Naive thymus-derived CD8-positive, alpha-beta T cell (primary cell): ENCODE data around the gene LYG1. TPM values are rescaled to one million over a fixed set of nuclear protein-coding genes. Genes with fewer than 3 reads are reported as not detected.
"Not testable (repeated sequence)": the region's sequence is repeated elsewhere in the genome, so short reads cannot be mapped to it uniquely, and the experiment has no call there.

Source experiments
- ATAC-seq, 2 donors: fragments of 150-1000 bp; cut with Tn5 transposase in 1 of 2; sonication (Bioruptor Pico), chemical (Tn5 transposase) in 1 of 2; 1 replicate in 1 of 2; 2 replicates in 1 of 2; pipeline ENCODE4 v1.10.0; 2021; ENCODE audit warnings: mild to moderate bottlenecking in 2 of 2, moderate library complexity in 2 of 2
- POLR2A ChIA-PET: fragments of 350-600 bp; sonication (Branson Sonifier 250); formaldehyde crosslinking; loops from one replicate; lab custom pipeline; 2021; ENCODE audit warnings: antibody characterized with exemption; lab: Charles Lee
- DNase-seq, 10 donors: peaks; one replicate each; pipeline versions ENCODE4 v3.0.0 to v3.0.0-alpha.2; 2020 to 2022
- H3K27ac Mint-ChIP-seq, 10 donors: one replicate each; pipeline ENCODE4 v1.8.0; 2020 to 2022; ENCODE audit warnings: mild to moderate bottlenecking in 10 of 10, mixed read lengths in 10 of 10, moderate library complexity in 4 of 10, inconsistent platforms in 1 of 10
- H3K27me3 Mint-ChIP-seq, 5 donors: one replicate each; pipeline ENCODE4 v1.8.0; 2021 to 2022; ENCODE audit warnings: mixed read lengths in 5 of 5
- H3K36me3 Mint-ChIP-seq, 3 donors: one replicate each; pipeline ENCODE4 v1.8.0; 2020 to 2022; ENCODE audit warnings: mixed read lengths in 3 of 3, mild to moderate bottlenecking in 2 of 3, inconsistent platforms in 1 of 3
- H3K4me1 Mint-ChIP-seq, 4 donors: one replicate each; pipeline ENCODE4 v1.8.0; 2021 to 2022; ENCODE audit warnings: mixed read lengths in 4 of 4
- H3K4me3 Mint-ChIP-seq, 10 donors: one replicate each; pipeline ENCODE4 v1.8.0; 2020 to 2022; ENCODE audit warnings: mild to moderate bottlenecking in 10 of 10, mixed read lengths in 10 of 10, moderate library complexity in 6 of 10, inconsistent platforms in 1 of 10
- H3K9me3 Mint-ChIP-seq, 9 donors: one replicate each; pipeline ENCODE4 v1.8.0; 2020 to 2022; ENCODE audit warnings: mixed read lengths in 9 of 9, mild to moderate bottlenecking in 3 of 9, inconsistent platforms in 1 of 9, moderate library complexity in 1 of 9
- polyA plus RNA-seq, 3 donors: library from polyadenylated mRNA; unstranded; fragments of 300-500 nt; fragmentation: Illumina TruSeq; gene quantifications; one replicate each; pipeline ENCODE4 v1.2.3, GENCODE V29; 2021
- total RNA-seq, 8 experiments: library from RNA in 2 of 8; stranded (reverse) in 2 of 8; gene quantifications; one replicate each; pipeline ENCODE4 v1.2.3 and lab custom pipeline; 2021 to 2026

LYG1 gene
- total and polyA plus RNA-seq, 5 experiments from 2014 or later = 0.49 to 4.5 (median 3.8) TPM; not detected in 2

GRCh38 chr2:99325384-99325783 lies 24.4 kb upstream of the LYG1 start:
- Mint-ChIP-seq H3K27ac (no peak overlapping the region), H3K36me3 (peaks cover 0 to 92% (median 22%) of the 10 kb centered on the region in 3 donors), H3K9me3 (no peaks in the 10 kb centered on the region), H3K4me1 (peaks cover 1 to 12% (median 9%) of the 10 kb centered on the region in 4 donors), H3K4me3 (no peak overlapping the region), H3K27me3 (no peaks in the 10 kb centered on the region)
- DNase-seq (no peak), ATAC-seq (no peak)
- POLR2A ChIA-PET = no interaction called here

GRCh38 chr2:99317873-99318200 lies 16.8 kb upstream of the LYG1 start:
- POLR2A ChIA-PET, H3K4me1 Mint-ChIP-seq, H3K27me3 Mint-ChIP-seq, H3K27ac Mint-ChIP-seq, ATAC-seq, DNase-seq, H3K4me3 Mint-ChIP-seq: not testable (repeated sequence)
- Mint-ChIP-seq H3K9me3 (peaks cover 0 to 11% (median 5%) of the 10 kb centered on the region in 9 donors), H3K36me3 (peaks cover 13 to 56% (median 35%) of the 10 kb centered on the region in 3 donors)

- no peaks in the 10 kb centered on the region for H3K27me3 Mint-ChIP-seq
- POLR2A ChIA-PET = no interaction called here
- DNase-seq = no peak
- ATAC-seq = no peak
- peaks cover 0 to 2% (median 0%) of the 10 kb centered on the region in 4 donors for H3K4me1 Mint-ChIP-seq
- peaks cover 13 to 55% (median 35%) of the 10 kb centered on the region in 3 donors for H3K36me3 Mint-ChIP-seq
- no peak overlapping the region for H3K27ac Mint-ChIP-seq
- no peak overlapping the region for H3K4me3 Mint-ChIP-seq
- H3K9me3 Mint-ChIP-seq = peaks cover 0 to 11% (median 5%) of the 10 kb centered on the region in 9 donors
Measured at GRCh38 chr2:99317161-99317872, 16.3 kb upstream of the LYG1 start.

- Mint-ChIP-seq H3K4me1 (no peaks in the 10 kb centered on the region), H3K36me3 (peaks cover 16 to 44% (median 33%) of the 10 kb centered on the region in 3 donors), H3K9me3 (peaks cover 0 to 5% (median 0%) of the 10 kb centered on the region in 9 donors), H3K4me3 (no peak overlapping the region), H3K27me3 (no peaks in the 10 kb centered on the region), H3K27ac (no peak overlapping the region)
- POLR2A ChIA-PET = no interaction called here
- DNase-seq (no peak), ATAC-seq (no peak)
Measured at GRCh38 chr2:99299580-99299979, 1.4 kb downstream of the LYG1 start.

DNA sequence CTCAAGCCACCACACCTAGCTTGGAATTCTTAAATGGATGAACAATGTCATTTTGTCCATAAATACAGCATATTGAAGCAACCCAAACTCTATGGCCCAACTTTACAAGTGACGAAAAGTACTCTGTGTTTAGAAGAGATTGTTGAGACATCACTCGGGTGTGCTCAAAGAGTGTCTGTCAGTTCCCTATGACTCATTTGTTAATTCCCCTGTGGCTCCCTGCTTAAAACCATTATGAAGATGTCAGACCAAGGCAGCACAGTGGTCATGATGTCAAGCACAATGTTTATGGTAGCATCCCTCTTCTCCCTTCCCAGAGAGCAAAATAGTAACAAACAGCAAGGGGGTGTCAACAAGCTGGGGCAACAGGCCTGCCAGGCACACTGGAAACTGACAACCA lies 3.0 kb downstream of the LYG1 start:
- no peaks in the 10 kb centered on the region for H3K27me3 Mint-ChIP-seq
- H3K27ac Mint-ChIP-seq = no peak overlapping the region
- DNase-seq = no peak
- H3K4me1 Mint-ChIP-seq = no peaks in the 10 kb centered on the region
- H3K4me3 Mint-ChIP-seq = no peak overlapping the region
- peaks cover 0 to 5% (median 0%) of the 10 kb centered on the region in 9 donors for H3K9me3 Mint-ChIP-seq
- peaks cover 10 to 40% (median 26%) of the 10 kb centered on the region in 3 donors for H3K36me3 Mint-ChIP-seq
- POLR2A ChIA-PET = no interaction called here
- ATAC-seq = no peak

- H3K4me1 Mint-ChIP-seq = no peaks in the 10 kb centered on the region
- peaks cover 5 to 36% (median 20%) of the 10 kb centered on the region in 3 donors for H3K36me3 Mint-ChIP-seq
Measured at GRCh38 chr2:99285526-99285925, 15.5 kb downstream of the LYG1 start.

DNA sequence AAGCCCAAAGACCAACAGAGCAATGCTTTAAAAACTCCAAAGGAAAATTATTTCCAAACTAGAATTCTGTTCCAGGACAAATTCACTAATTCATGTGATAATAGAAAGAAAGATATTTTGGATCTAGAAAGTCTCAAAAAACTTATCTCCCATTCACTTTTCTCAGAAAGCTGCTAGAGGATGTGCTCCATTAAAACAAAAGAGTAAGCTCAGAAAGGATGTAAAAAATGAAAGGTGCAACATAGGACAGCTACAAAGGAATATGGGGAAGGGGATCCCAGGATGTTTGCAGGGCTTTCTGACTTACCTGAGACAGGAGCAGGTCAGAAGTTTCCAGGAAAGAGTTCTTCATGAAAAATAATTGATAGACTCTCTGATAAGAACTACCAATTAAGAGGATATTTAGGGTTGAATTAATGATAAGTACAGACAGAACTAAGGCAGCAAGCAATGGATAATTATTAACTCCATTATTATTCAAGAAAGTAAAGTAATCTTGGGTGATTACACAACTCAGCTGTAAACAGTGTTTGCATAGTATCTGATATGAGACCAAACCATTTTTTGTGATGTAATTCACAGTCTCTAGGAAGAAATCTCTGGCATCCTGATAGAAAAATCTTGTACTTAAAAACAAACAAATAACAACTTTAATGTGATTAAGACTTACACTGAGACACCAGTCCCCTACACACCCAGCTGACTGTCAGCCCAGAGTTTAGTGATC lies 20.9 kb downstream of the LYG1 start:
- no peaks in the 10 kb centered on the region for H3K4me1 Mint-ChIP-seq
- no peak overlapping the region for H3K4me3 Mint-ChIP-seq
- H3K36me3 Mint-ChIP-seq = peaks cover 25 to 45% (median 33%) of the 10 kb centered on the region in 3 donors
- H3K27ac Mint-ChIP-seq = no peak overlapping the region
- peaks cover 0 to 15% (median 11%) of the 10 kb centered on the region in 9 donors for H3K9me3 Mint-ChIP-seq
- ATAC-seq = no peak
- POLR2A ChIA-PET = no interaction called here
- no peaks in the 10 kb centered on the region for H3K27me3 Mint-ChIP-seq
- DNase-seq = no peak

More at GRCh38 chr2:99285526-99285925, 15.5 kb downstream of the LYG1 start:
- Mint-ChIP-seq H3K4me3 (no peak overlapping the region), H3K27me3 (no peaks in the 10 kb centered on the region), H3K9me3 (peaks cover 0 to 4% (median 1%) of the 10 kb centered on the region in 9 donors), H3K27ac (no peak overlapping the region)
- POLR2A ChIA-PET = no interaction called here
- DNase-seq (no peak), ATAC-seq (no peak)

DNA sequence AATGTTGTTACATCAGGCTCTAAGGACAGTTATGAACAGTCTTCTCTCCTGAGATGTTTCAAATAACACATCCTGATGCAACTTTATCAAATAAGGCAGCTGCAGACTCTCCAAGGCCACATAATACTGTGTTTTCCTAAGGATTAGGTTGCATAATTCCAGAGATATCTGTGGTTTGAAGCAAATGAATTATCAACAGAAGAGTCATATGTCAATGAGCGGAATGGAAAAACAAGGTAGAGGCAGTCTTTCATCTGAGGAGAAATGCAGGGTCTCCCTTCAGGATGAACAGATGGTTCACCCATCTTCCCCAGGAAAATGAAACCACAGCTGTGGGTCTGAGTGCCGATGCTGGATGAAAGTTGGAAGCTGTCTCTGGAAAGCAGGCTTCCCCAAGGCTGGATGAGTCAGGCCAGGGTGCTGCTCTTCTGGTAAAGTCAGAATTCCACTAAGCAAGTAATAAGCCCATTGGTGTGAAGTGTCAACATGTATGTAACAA lies 22.2 kb downstream of the LYG1 start:
- no peaks in the 10 kb centered on the region for H3K4me1 Mint-ChIP-seq
- ATAC-seq (no peak), DNase-seq (no peak)
- H3K27me3 Mint-ChIP-seq = no peaks in the 10 kb centered on the region
- peaks cover 24 to 38% (median 25%) of the 10 kb centered on the region in 3 donors for H3K36me3 Mint-ChIP-seq
- no peak overlapping the region for H3K4me3 Mint-ChIP-seq
- no peak overlapping the region for H3K27ac Mint-ChIP-seq
- H3K9me3 Mint-ChIP-seq = peaks cover 0 to 15% (median 11%) of the 10 kb centered on the region in 9 donors
- POLR2A ChIA-PET = no interaction called here

- H3K4me1 Mint-ChIP-seq, ATAC-seq, POLR2A ChIA-PET, H3K27me3 Mint-ChIP-seq, H3K27ac Mint-ChIP-seq, DNase-seq, H3K4me3 Mint-ChIP-seq: not testable (repeated sequence)
- peaks cover 21 to 35% (median 25%) of the 10 kb centered on the region in 3 donors for H3K36me3 Mint-ChIP-seq
- peaks cover 0 to 15% (median 11%) of the 10 kb centered on the region in 9 donors for H3K9me3 Mint-ChIP-seq
Measured at GRCh38 chr2:99278195-99278765, 22.7 kb downstream of the LYG1 start.

DNA sequence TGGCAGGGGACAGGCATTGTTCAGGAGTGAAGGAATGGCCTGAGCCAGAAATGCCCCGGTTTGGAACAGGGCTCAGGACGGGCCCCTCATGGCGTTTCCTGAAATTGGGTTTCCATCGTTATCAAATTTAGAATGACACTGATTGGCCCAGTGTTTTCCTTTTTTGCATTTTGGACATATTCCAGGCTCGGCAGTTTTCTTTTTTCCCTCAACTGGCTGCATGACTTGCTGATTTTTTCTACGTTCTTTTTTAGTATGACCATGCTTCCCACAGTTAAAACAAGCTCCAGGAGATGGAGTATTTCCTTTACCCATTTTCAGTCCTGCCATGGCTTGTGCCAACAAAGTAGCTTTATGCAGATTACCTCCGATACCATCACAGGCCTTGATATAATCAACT lies 25.1 kb downstream of the LYG1 start:
- Mint-ChIP-seq H3K4me1 (no peaks in the 10 kb centered on the region), H3K27me3 (no peaks in the 10 kb centered on the region), H3K27ac (no peak overlapping the region), H3K9me3 (peaks cover 0 to 35% (median 15%) of the 10 kb centered on the region in 9 donors), H3K4me3 (no peak overlapping the region), H3K36me3 (peaks cover 15 to 44% (median 35%) of the 10 kb centered on the region in 3 donors)
- POLR2A ChIA-PET = no interaction called here
- ATAC-seq (no peak), DNase-seq (no peak)

- H3K4me3 Mint-ChIP-seq = no peak overlapping the region
- H3K27me3 Mint-ChIP-seq = no peaks in the 10 kb centered on the region
- POLR2A ChIA-PET = no interaction called here
- peaks cover 0 to 4% (median 0%) of the 10 kb centered on the region in 9 donors for H3K9me3 Mint-ChIP-seq
- peaks cover 0 to 2% (median 0%) of the 10 kb centered on the region in 4 donors for H3K4me1 Mint-ChIP-seq
- ATAC-seq (no peak), DNase-seq (no peak)
- H3K36me3 Mint-ChIP-seq = peaks cover 0 to 23% (median 3%) of the 10 kb centered on the region in 3 donors
- no peak overlapping the region for H3K27ac Mint-ChIP-seq
Measured at GRCh38 chr2:99261242-99261641, 39.8 kb downstream of the LYG1 start.

- no peak for ATAC-seq
- POLR2A ChIA-PET = no interaction called here
- H3K27ac Mint-ChIP-seq = no peak overlapping the region
- DNase-seq = no peak
- no peak overlapping the region for H3K4me3 Mint-ChIP-seq
- no peaks in the 10 kb centered on the region for H3K27me3 Mint-ChIP-seq
- H3K4me1 Mint-ChIP-seq = peaks cover 0 to 2% (median 0%) of the 10 kb centered on the region in 4 donors
- H3K36me3 Mint-ChIP-seq = peaks cover 0 to 23% (median 3%) of the 10 kb centered on the region in 3 donors
- H3K9me3 Mint-ChIP-seq = peaks cover 0 to 4% (median 0%) of the 10 kb centered on the region in 9 donors
Measured at GRCh38 chr2:99260184-99260583, 40.8 kb downstream of the LYG1 start.

DNA sequence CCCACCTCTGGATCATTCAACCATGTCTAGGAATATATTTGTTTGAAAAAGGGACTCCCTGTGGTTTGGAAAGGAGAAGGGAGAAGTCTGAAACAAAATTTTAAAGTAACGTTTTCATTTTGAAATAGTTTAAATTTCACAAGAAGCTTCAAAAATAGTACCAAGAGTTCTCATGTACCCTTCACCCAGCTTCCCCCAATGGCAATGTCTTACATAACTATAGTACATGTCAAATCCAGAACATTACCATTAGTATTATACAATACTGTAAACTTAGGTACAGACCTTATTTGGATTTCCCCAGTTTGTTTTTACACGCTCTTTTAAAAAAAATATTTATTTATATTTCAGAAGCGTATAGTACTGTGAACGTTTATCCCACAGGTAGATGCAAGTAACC lies 41.5 kb downstream of the LYG1 start:
- POLR2A ChIA-PET = no interaction called here
- Mint-ChIP-seq H3K27ac (no peak overlapping the region), H3K36me3 (peaks cover 0 to 21% (median 1%) of the 10 kb centered on the region in 3 donors), H3K4me1 (peaks cover 0 to 2% (median 0%) of the 10 kb centered on the region in 4 donors), H3K9me3 (peaks cover 0 to 4% (median 0%) of the 10 kb centered on the region in 9 donors), H3K27me3 (no peaks in the 10 kb centered on the region), H3K4me3 (no peak overlapping the region)
- DNase-seq = no peak
- ATAC-seq = no peak
